GM23338 (cell line): ENCODE data around the gene PPP2R5D. TPM values are rescaled to one million over a fixed set of nuclear protein-coding genes. Genes with fewer than 3 reads are reported as not detected.
A peak's percentile ranks its signal among the peaks of the same experiment; 100 is the strongest.

Source experiments
- ATAC-seq: fragments of 200-7000 bp; cut with Tn5 transposase; 3 replicates; pipeline ENCODE4 v1.9.1; 2020
- DNase-seq: peaks from one replicate; pipeline ENCODE4 v3.0.0-alpha.2; 2015; ENCODE audit warnings: low spot score
- H2AFZ ChIP-seq: fragments of 200-600 bp; sonication (generic); 2 replicates; pipeline ENCODE4 v1.8.0; 2016; ENCODE audit warnings: antibody characterized with exemption, mild to moderate bottlenecking, moderate library complexity
- H3F3A ChIP-seq: fragments of 200-600 bp; sonication (generic); replicated peaks from 2 replicates; pipeline ENCODE4 v1.8.0; 2017; ENCODE audit warnings: antibody characterized with exemption, mixed run types, low read depth
- H3K27ac ChIP-seq: fragments of 200-600 bp; sonication (generic); 2 replicates; pipeline ENCODE4 v1.6.1; 2016; ENCODE audit warnings: low read depth
- H3K27me3 ChIP-seq: fragments of 200-600 bp; sonication (generic); 2 replicates; pipeline ENCODE4 v1.8.0; 2016; ENCODE audit warnings: mild to moderate bottlenecking, mixed run types, moderate library complexity; ENCODE audit not compliant: insufficient read depth
- H3K36me3 ChIP-seq: fragments of 200-600 bp; sonication (generic); 2 replicates; pipeline ENCODE4 v1.8.0; 2016; ENCODE audit warnings: mild to moderate bottlenecking; ENCODE audit not compliant: insufficient read depth
- H3K4me1 ChIP-seq: fragments of 200-600 bp; sonication (generic); 2 replicates; pipeline ENCODE4 v1.8.0; 2016; ENCODE audit warnings: mild to moderate bottlenecking, moderate library complexity; ENCODE audit not compliant: insufficient read depth
- H3K4me2 ChIP-seq: fragments of 200-600 bp; sonication (generic); 2 replicates; pipeline ENCODE4 v1.7.1; 2017; ENCODE audit warnings: mixed run types
- H3K4me3 ChIP-seq: fragments of 200-600 bp; sonication (generic); 2 replicates; pipeline ENCODE4 v1.6.1; 2016; ENCODE audit warnings: mixed run types
- H3K79me2 ChIP-seq: fragments of 200-600 bp; sonication (generic); replicated peaks from 2 replicates; pipeline ENCODE4 v1.8.0; 2017; ENCODE audit warnings: mild to moderate bottlenecking; ENCODE audit not compliant: insufficient read depth
- H3K9me2 ChIP-seq: fragments of 200-600 bp; sonication (generic); 2 replicates; pipeline ENCODE4 v1.8.0; 2017; ENCODE audit not compliant: insufficient read depth
- H4K20me1 ChIP-seq: fragments of 200-600 bp; sonication (generic); replicated peaks from 2 replicates; pipeline ENCODE4 v1.8.0; 2017; ENCODE audit warnings: mild to moderate bottlenecking; ENCODE audit not compliant: insufficient read depth
- H3K27ac Mint-ChIP-seq: 2 replicates; pipeline ENCODE4 v1.8.0; 2020; ENCODE audit warnings: inconsistent platforms, mild to moderate bottlenecking, moderate library complexity, mixed read lengths
- H3K27me3 Mint-ChIP-seq: 3 replicates; pipeline ENCODE4 v1.8.0; 2022; ENCODE audit warnings: low read depth, mild to moderate bottlenecking, moderate library complexity, mixed read lengths, inconsistent platforms; ENCODE audit not compliant: insufficient read depth, poor library complexity
- H3K36me3 Mint-ChIP-seq: 3 replicates; pipeline ENCODE4 v1.8.0; 2021; ENCODE audit warnings: low read depth, mild to moderate bottlenecking, inconsistent platforms, moderate library complexity, mixed read lengths
- H3K4me1 Mint-ChIP-seq: 3 replicates; pipeline ENCODE4 v1.8.0; 2020; ENCODE audit warnings: mild to moderate bottlenecking, inconsistent platforms, mixed read lengths
- H3K4me3 Mint-ChIP-seq: 3 replicates; pipeline ENCODE4 v1.8.0; 2021; ENCODE audit warnings: moderate library complexity, mild to moderate bottlenecking, inconsistent platforms, mixed read lengths
- H3K9me3 Mint-ChIP-seq: 3 replicates; pipeline ENCODE4 v1.8.0; 2020; ENCODE audit warnings: moderate library complexity, mild to moderate bottlenecking, inconsistent platforms, mixed read lengths
- CREB1 ChIP-seq: fragments of 250-450 bp; sonication (Bioruptor Pico); IDR thresholded peaks from 2 replicates; pipeline ENCODE4 v1.5.0; 2020; ENCODE audit warnings: low read depth, mild to moderate bottlenecking, moderate library complexity
- EZH2 ChIP-seq: fragments of 200-600 bp; sonication (generic); IDR thresholded peaks from one replicate; pipeline ENCODE4 v1.8.0; 2017; ENCODE audit warnings: antibody characterized with exemption, mild to moderate bottlenecking, low read depth; ENCODE audit not compliant: unreplicated experiment
- EZH2phosphoT487 ChIP-seq: fragments of 200-600 bp; sonication (generic); IDR thresholded peaks from one replicate; pipeline ENCODE4 v1.8.1; 2018; ENCODE audit warnings: antibody characterized with exemption; ENCODE audit not compliant: unreplicated experiment
- JUNB ChIP-seq: IDR thresholded peaks from one replicate; pipeline ENCODE4 v1.6.1; 2016; ENCODE audit warnings: antibody characterized with exemption; ENCODE audit not compliant: unreplicated experiment
- NANOG ChIP-seq: IDR thresholded peaks from 2 replicates; pipeline ENCODE4 v1.6.1; 2016; ENCODE audit warnings: antibody characterized with exemption, borderline replicate concordance
- POLR2AphosphoS5 ChIP-seq: IDR thresholded peaks from 2 replicates; pipeline ENCODE4 v1.6.1; 2016; ENCODE audit warnings: antibody characterized with exemption, low read depth
- STAT1 ChIP-seq: IDR thresholded peaks from one replicate; pipeline ENCODE4 v1.6.1; 2016; ENCODE audit warnings: antibody characterized with exemption; ENCODE audit not compliant: unreplicated experiment
- ZNF114 ChIP-seq: fragments of 250-450 bp; sonication (Bioruptor Pico); IDR thresholded peaks from 2 replicates; pipeline ENCODE4 v1.5.0; 2020; ENCODE audit warnings: mild to moderate bottlenecking, moderate library complexity
- ZNF331 ChIP-seq: fragments of 250-450 bp; sonication (Bioruptor Pico); IDR thresholded peaks from 2 replicates; pipeline ENCODE4 v1.5.0; 2020; ENCODE audit warnings: low read depth, mild to moderate bottlenecking, moderate library complexity
- polyA plus RNA-seq: library from polyadenylated mRNA; unstranded; fragments of >200 nt; fragmentation: Nextera tagmentation; extraction: Ambion mirVana; gene quantifications from 2 replicates; pipeline ENCODE4 v1.2.1, GENCODE V29; 2016
- total RNA-seq: library from RNA; depleted of rRNA; stranded (reverse); fragments of >200 nt; shearing (Covaris generic); gene quantifications from 2 replicates; pipeline ENCODE4 v1.2.3, GENCODE V29; 2014
- TF ChIP-seq, protein P1 (sequence below): fragments of 250-450 bp; sonication (Bioruptor Pico); IDR thresholded peaks from 2 replicates; pipeline ENCODE4 v1.5.0; 2020; ENCODE audit warnings: mild to moderate bottlenecking, moderate library complexity
- TF ChIP-seq, protein P2 (sequence below), 2 experiments: fragments of 200-600 bp in 1 of 2; sonication (generic) in 1 of 2; conservative IDR thresholded peaks; 2 replicates each; pipeline versions ENCODE4 v1.5.1 to v1.6.1; 2016 to 2017; ENCODE audit warnings: antibody characterized with exemption in 2 of 2, low read depth in 2 of 2, mild to moderate bottlenecking in 2 of 2, moderate library complexity in 1 of 2
- TF ChIP-seq, protein P3 (sequence below): IDR thresholded peaks from 2 replicates; pipeline ENCODE4 v1.6.1; 2016; ENCODE audit warnings: antibody characterized with exemption
- TF ChIP-seq, protein P4 (sequence below): IDR thresholded peaks from one replicate; pipeline ENCODE4 v1.6.1; 2018; ENCODE audit warnings: antibody characterized with exemption; ENCODE audit not compliant: unreplicated experiment

Gene PPP2R5D
- total and polyA plus RNA-seq, 2 experiments from 2014 or later: 20.0 to 55.3 TPM

GRCh38 chr6:43035495-43036194, 51.3 kb downstream of the PPP2R5D start:
- Mint-ChIP-seq H3K27ac (no peak overlapping the region), H3K9me3 (no peaks in the 10 kb centered on the region), H3K4me3 (no peak overlapping the region), H3K27me3 (peaks cover 3% of the 10 kb centered on the region), H3K36me3 (peaks cover 61% of the 10 kb centered on the region), H3K4me1 (no peaks in the 10 kb centered on the region)
- Histone ChIP-seq H3K4me1 (no peaks in the 10 kb centered on the region), H3K4me2 (no peak overlapping the region), H3K36me3 (0 out of 2 replicates have a peak, but pooled peaks cover 3% of the 10 kb centered on the region), H3K4me3 (no peak overlapping the region), H3K27me3 (no peaks in the 10 kb centered on the region), H3K27ac (no peak overlapping the region), H3K79me2 (no peaks in the 10 kb centered on the region), H3F3A (0 out of 2 replicates have a peak, but pooled peaks cover 8% of the 10 kb centered on the region), H4K20me1 (peaks cover 6% of the 10 kb centered on the region; the same call in 1 of the 2 replicates), H3K9me2 (no peaks in the 10 kb centered on the region), H2AFZ (no peak overlapping the region)
- ATAC-seq (peak; percentile 24), DNase-seq (no peak)
- no peak for TF ChIP-seq NANOG
- TF ChIP-seq, protein P1, sequence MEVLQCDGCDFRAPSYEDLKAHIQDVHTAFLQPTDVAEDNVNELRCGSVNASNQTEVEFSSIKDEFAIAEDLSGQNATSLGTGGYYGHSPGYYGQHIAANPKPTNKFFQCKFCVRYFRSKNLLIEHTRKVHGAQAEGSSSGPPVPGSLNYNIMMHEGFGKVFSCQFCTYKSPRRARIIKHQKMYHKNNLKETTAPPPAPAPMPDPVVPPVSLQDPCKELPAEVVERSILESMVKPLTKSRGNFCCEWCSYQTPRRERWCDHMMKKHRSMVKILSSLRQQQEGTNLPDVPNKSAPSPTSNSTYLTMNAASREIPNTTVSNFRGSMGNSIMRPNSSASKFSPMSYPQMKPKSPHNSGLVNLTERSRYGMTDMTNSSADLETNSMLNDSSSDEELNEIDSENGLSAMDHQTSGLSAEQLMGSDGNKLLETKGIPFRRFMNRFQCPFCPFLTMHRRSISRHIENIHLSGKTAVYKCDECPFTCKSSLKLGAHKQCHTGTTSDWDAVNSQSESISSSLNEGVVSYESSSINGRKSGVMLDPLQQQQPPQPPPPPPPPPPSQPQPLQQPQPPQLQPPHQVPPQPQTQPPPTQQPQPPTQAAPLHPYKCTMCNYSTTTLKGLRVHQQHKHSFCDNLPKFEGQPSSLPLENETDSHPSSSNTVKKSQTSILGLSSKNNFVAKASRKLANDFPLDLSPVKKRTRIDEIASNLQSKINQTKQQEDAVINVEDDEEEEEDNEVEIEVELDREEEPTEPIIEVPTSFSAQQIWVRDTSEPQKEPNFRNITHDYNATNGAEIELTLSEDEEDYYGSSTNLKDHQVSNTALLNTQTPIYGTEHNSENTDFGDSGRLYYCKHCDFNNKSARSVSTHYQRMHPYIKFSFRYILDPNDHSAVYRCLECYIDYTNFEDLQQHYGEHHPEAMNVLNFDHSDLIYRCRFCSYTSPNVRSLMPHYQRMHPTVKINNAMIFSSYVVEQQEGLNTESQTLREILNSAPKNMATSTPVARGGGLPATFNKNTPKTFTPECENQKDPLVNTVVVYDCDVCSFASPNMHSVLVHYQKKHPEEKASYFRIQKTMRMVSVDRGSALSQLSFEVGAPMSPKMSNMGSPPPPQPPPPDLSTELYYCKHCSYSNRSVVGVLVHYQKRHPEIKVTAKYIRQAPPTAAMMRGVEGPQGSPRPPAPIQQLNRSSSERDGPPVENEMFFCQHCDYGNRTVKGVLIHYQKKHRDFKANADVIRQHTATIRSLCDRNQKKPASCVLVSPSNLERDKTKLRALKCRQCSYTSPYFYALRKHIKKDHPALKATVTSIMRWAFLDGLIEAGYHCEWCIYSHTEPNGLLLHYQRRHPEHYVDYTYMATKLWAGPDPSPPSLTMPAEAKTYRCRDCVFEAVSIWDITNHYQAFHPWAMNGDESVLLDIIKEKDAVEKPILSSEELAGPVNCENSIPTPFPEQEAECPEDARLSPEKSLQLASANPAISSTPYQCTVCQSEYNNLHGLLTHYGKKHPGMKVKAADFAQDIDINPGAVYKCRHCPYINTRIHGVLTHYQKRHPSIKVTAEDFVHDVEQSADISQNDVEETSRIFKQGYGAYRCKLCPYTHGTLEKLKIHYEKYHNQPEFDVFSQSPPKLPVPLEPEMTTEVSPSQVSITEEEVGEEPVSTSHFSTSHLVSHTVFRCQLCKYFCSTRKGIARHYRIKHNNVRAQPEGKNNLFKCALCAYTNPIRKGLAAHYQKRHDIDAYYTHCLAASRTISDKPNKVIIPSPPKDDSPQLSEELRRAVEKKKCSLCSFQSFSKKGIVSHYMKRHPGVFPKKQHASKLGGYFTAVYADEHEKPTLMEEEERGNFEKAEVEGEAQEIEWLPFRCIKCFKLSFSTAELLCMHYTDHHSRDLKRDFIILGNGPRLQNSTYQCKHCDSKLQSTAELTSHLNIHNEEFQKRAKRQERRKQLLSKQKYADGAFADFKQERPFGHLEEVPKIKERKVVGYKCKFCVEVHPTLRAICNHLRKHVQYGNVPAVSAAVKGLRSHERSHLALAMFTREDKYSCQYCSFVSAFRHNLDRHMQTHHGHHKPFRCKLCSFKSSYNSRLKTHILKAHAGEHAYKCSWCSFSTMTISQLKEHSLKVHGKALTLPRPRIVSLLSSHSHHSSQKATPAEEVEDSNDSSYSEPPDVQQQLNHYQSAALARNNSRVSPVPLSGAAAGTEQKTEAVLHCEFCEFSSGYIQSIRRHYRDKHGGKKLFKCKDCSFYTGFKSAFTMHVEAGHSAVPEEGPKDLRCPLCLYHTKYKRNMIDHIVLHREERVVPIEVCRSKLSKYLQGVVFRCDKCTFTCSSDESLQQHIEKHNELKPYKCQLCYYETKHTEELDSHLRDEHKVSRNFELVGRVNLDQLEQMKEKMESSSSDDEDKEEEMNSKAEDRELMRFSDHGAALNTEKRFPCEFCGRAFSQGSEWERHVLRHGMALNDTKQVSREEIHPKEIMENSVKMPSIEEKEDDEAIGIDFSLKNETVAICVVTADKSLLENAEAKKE: no peak
- no peak for TF ChIP-seq STAT1
- no peak for TF ChIP-seq ZNF114
- TF ChIP-seq JUNB: no peak
- no peak for TF ChIP-seq ZNF331 (CRISPR knock-in tag)
- TF ChIP-seq POLR2AphosphoS5: no peak
- TF ChIP-seq EZH2: no peak
- TF ChIP-seq, protein P2, sequence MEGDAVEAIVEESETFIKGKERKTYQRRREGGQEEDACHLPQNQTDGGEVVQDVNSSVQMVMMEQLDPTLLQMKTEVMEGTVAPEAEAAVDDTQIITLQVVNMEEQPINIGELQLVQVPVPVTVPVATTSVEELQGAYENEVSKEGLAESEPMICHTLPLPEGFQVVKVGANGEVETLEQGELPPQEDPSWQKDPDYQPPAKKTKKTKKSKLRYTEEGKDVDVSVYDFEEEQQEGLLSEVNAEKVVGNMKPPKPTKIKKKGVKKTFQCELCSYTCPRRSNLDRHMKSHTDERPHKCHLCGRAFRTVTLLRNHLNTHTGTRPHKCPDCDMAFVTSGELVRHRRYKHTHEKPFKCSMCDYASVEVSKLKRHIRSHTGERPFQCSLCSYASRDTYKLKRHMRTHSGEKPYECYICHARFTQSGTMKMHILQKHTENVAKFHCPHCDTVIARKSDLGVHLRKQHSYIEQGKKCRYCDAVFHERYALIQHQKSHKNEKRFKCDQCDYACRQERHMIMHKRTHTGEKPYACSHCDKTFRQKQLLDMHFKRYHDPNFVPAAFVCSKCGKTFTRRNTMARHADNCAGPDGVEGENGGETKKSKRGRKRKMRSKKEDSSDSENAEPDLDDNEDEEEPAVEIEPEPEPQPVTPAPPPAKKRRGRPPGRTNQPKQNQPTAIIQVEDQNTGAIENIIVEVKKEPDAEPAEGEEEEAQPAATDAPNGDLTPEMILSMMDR (conservative IDR thresholded peaks at IDR 0.05; ENCODE audit: low read depth in 2 of 2): no peak
- no peak for TF ChIP-seq EZH2phosphoT487
- TF ChIP-seq, protein P3, sequence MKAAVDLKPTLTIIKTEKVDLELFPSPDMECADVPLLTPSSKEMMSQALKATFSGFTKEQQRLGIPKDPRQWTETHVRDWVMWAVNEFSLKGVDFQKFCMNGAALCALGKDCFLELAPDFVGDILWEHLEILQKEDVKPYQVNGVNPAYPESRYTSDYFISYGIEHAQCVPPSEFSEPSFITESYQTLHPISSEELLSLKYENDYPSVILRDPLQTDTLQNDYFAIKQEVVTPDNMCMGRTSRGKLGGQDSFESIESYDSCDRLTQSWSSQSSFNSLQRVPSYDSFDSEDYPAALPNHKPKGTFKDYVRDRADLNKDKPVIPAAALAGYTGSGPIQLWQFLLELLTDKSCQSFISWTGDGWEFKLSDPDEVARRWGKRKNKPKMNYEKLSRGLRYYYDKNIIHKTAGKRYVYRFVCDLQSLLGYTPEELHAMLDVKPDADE: no peak
- TF ChIP-seq, protein P4, sequence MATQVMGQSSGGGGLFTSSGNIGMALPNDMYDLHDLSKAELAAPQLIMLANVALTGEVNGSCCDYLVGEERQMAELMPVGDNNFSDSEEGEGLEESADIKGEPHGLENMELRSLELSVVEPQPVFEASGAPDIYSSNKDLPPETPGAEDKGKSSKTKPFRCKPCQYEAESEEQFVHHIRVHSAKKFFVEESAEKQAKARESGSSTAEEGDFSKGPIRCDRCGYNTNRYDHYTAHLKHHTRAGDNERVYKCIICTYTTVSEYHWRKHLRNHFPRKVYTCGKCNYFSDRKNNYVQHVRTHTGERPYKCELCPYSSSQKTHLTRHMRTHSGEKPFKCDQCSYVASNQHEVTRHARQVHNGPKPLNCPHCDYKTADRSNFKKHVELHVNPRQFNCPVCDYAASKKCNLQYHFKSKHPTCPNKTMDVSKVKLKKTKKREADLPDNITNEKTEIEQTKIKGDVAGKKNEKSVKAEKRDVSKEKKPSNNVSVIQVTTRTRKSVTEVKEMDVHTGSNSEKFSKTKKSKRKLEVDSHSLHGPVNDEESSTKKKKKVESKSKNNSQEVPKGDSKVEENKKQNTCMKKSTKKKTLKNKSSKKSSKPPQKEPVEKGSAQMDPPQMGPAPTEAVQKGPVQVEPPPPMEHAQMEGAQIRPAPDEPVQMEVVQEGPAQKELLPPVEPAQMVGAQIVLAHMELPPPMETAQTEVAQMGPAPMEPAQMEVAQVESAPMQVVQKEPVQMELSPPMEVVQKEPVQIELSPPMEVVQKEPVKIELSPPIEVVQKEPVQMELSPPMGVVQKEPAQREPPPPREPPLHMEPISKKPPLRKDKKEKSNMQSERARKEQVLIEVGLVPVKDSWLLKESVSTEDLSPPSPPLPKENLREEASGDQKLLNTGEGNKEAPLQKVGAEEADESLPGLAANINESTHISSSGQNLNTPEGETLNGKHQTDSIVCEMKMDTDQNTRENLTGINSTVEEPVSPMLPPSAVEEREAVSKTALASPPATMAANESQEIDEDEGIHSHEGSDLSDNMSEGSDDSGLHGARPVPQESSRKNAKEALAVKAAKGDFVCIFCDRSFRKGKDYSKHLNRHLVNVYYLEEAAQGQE: no peak
- no peak for TF ChIP-seq CREB1 (CRISPR knock-in tag)
